Stomach (tissue), 9 donors: ENCODE data around the gene ARSI. TPM values are rescaled to one million over a fixed set of nuclear protein-coding genes. Genes with fewer than 3 reads are reported as not detected.

Experiments used
- DNase-seq, 2 donors: peaks; one replicate each; pipeline versions ENCODE4 v3.0.0 to v3.0.0-alpha.2; 2013 to 2019
- H3K27ac ChIP-seq, 5 donors: fragments of 200-600 bp in 4 of 5; sonication (generic) in 4 of 5; one replicate each; pipeline ENCODE4 v1.5.1; 2013 to 2019; ENCODE audit warnings: mild to moderate bottlenecking in 1 of 5, moderate library complexity in 1 of 5
- H3K27me3 ChIP-seq, 3 donors: fragments of 200-600 bp; sonication (generic); one replicate each; pipeline ENCODE4 v1.5.1; 2017 to 2019; ENCODE audit warnings: mixed run types in 1 of 3
- H3K36me3 ChIP-seq, 4 donors: fragments of 200-600 bp; sonication (generic); 1 replicate in 3 of 4; 2 replicates in 1 of 4; pipeline ENCODE4 v1.5.1; 2016 to 2019
- H3K4me1 ChIP-seq, 4 donors: fragments of 200-600 bp; sonication (generic); one replicate each; pipeline ENCODE4 v1.5.1; 2016 to 2019
- H3K4me3 ChIP-seq, 4 donors: fragments of 200-600 bp; sonication (generic) in 3 of 4; one replicate each; pipeline ENCODE4 v1.5.1; 2016 to 2019; ENCODE audit warnings: mild to moderate bottlenecking in 1 of 4
- H3K9me3 ChIP-seq, 4 donors: fragments of 200-600 bp; sonication (generic); one replicate each; pipeline ENCODE4 v1.5.1; 2016 to 2019
- CTCF ChIP-seq, 7 experiments: fragments of 450-650 bp in 4 of 7; fragments of 200-600 bp in 3 of 7; sonication (generic) in 3 of 7; IDR thresholded peaks; one replicate each; pipeline ENCODE4 v1.5.1; 2016 to 2019; ENCODE audit warnings: antibody characterized with exemption in 7 of 7, control low read depth in 2 of 7, mild to moderate bottlenecking in 1 of 7
- EP300 ChIP-seq: sonication (generic); formaldehyde crosslinking; IDR thresholded peaks from one replicate; pipeline ENCODE4 v1.6.1; 2017; ENCODE audit warnings: antibody characterized with exemption
- POLR2A ChIP-seq, 4 donors: fragments of 450-650 bp; IDR thresholded peaks; one replicate each; pipeline ENCODE4 v1.6.1; 2016; ENCODE audit warnings: antibody characterized with exemption in 4 of 4, control low read depth in 2 of 4, mild to moderate bottlenecking in 1 of 4, moderate library complexity in 1 of 4
- POLR2AphosphoS5 ChIP-seq, 3 donors: sonication (generic); formaldehyde crosslinking; IDR thresholded peaks; one replicate each; pipeline ENCODE4 v1.6.1; 2016; ENCODE audit warnings: antibody characterized with exemption in 3 of 3
- WGBS, 5 donors: extraction: QIAGEN DNeasy Blood & Tissue Kit in 3 of 5; methylation state at CpG; one replicate each; pipeline versions ENCODE4 v1.1.5 to v1.1.7; 2013 to 2018; 5-methylcytosine and 5-hydroxymethylcytosine counted together
- intact Hi-C: fragments of 100-400 bp; cut with DNase I; formaldehyde crosslinking; loops from one replicate; pipeline ENCODE4 v1.15.1; 2023; ENCODE audit warnings: low total_unique reads
- polyA plus RNA-seq, 3 donors: library from polyadenylated mRNA; stranded (reverse); fragments of 200-250 nt; gene quantifications; one replicate each; pipeline ENCODE4 v1.2.3, GENCODE V29; 2013
- total RNA-seq, 5 donors: library from RNA; depleted of rRNA; stranded (reverse); fragments of >200 nt; gene quantifications; one replicate each; pipeline versions ENCODE4 v1.1.0 to v1.2.3, GENCODE V29; 2014 to 2016
- donor health status: healthy with polysubstance abuse.
- donor health status: Bipolar disorder and iron deficiency.
- donor health status: healthy.

The ARSI gene
- total and polyA plus RNA-seq, 8 donors, result 0.35 to 7.0 (median 1.7) TPM; not detected in 3

- TF ChIP-seq CTCF (IDR thresholded peaks at IDR 0.05), result no peak
- no peak for TF ChIP-seq EP300
- no peak for TF ChIP-seq POLR2A (IDR thresholded peaks at IDR 0.05)
- no peak for TF ChIP-seq POLR2AphosphoS5 (IDR thresholded peaks at IDR 0.05)
- H3K9me3 ChIP-seq, result no peaks in the 10 kb centered on the region
- peak overlapping the region; percentile 39 to 40 (median 40) for H3K4me3 ChIP-seq
- intact Hi-C loops, result no loop called here
- H3K4me1 ChIP-seq, result peaks cover 14 to 72% (median 28%) of the 10 kb centered on the region in 4 donors
- no peaks in the 10 kb centered on the region for H3K36me3 ChIP-seq
- H3K27me3 ChIP-seq, result peaks cover 0 to 40% (median 17%) of the 10 kb centered on the region in 3 donors
- H3K27ac ChIP-seq, result peak overlapping the region in 2 of 5 donors; percentile 67 to 80
- no peak for DNase-seq
- 20 to 35% (median 22%) methylated on average over 16 to 22 of the region's 22 CpGs for WGBS, 5 donors
Observed at GRCh38 chr5:150301901-150302300, 804 bp downstream of the ARSI start.

- Histone ChIP-seq H3K27me3 (peaks cover 0 to 40% (median 17%) of the 10 kb centered on the region in 3 donors), H3K9me3 (no peaks in the 10 kb centered on the region), H3K4me3 (no peak overlapping the region), H3K4me1 (peaks cover 14 to 72% (median 28%) of the 10 kb centered on the region in 4 donors), H3K36me3 (no peaks in the 10 kb centered on the region), H3K27ac (peak overlapping the region in 1 of 5 donors; percentile 80)
- TF ChIP-seq EP300 (no peak), POLR2A (IDR thresholded peaks at IDR 0.05) (no peak), CTCF (IDR thresholded peaks at IDR 0.05) (no peak), POLR2AphosphoS5 (IDR thresholded peaks at IDR 0.05) (no peak)
- intact Hi-C loops, result no loop called here
- 25 to 71% (median 44%) methylated on average over 1 of the region's 1 CpG for WGBS, 5 donors
- peak in 1 of 2 donors; percentile 72 for DNase-seq
Observed at GRCh38 chr5:150301170-150301505, 1.6 kb downstream of the ARSI start.

- DNase-seq, result no peak
- TF ChIP-seq POLR2AphosphoS5 (IDR thresholded peaks at IDR 0.05), result no peak
- TF ChIP-seq EP300, result no peak
- TF ChIP-seq POLR2A (IDR thresholded peaks at IDR 0.05), result no peak
- TF ChIP-seq CTCF (IDR thresholded peaks at IDR 0.05), result no peak
- 73 to 83% (median 80%) methylated on average over 13 of the region's 13 CpGs for WGBS, 5 donors
- Histone ChIP-seq H3K36me3 (no peaks in the 10 kb centered on the region), H3K4me3 (no peak overlapping the region), H3K4me1 (peaks cover 14 to 68% (median 29%) of the 10 kb centered on the region in 4 donors), H3K9me3 (no peaks in the 10 kb centered on the region), H3K27me3 (peaks cover 0 to 40% (median 17%) of the 10 kb centered on the region in 3 donors), H3K27ac (peak overlapping the region in 2 of 5 donors; percentile 71 to 80)
- intact Hi-C loops, result no loop called here
Observed at GRCh38 chr5:150300496-150301169, 2.1 kb downstream of the ARSI start.

GRCh38 chr5:150299571-150300327 lies 3.0 kb downstream of the ARSI start:
- intact Hi-C loops, result no loop called here
- Histone ChIP-seq H3K27me3 (peaks cover 0 to 40% (median 17%) of the 10 kb centered on the region in 3 donors), H3K27ac (peak overlapping the region in 4 of 5 donors; percentile 5 to 78 (median 54)), H3K4me3 (no peak overlapping the region), H3K36me3 (no peaks in the 10 kb centered on the region), H3K9me3 (no peaks in the 10 kb centered on the region), H3K4me1 (peaks cover 14 to 68% (median 37%) of the 10 kb centered on the region in 4 donors)
- peak in 1 of 2 donors; percentile 61 for DNase-seq
- TF ChIP-seq POLR2AphosphoS5 (IDR thresholded peaks at IDR 0.05) (no peak), CTCF (IDR thresholded peaks at IDR 0.05) (no peak), EP300 (no peak), POLR2A (IDR thresholded peaks at IDR 0.05) (no peak)
- WGBS, 5 donors, result 57 to 79% (median 78%) methylated on average over 6 of the region's 6 CpGs
